Inferior parietal cortex (tissue), 1 donor: ENCODE measurements around the gene DIP2C.
"Not testable (repeated sequence)": the region's sequence is repeated elsewhere in the genome, so short reads cannot be mapped to it uniquely, and the experiment has no call there.

ENCODE experiments used
- DNase-seq: peaks from one replicate; pipeline ENCODE4 v3.0.0-alpha.2; 2016; ENCODE audit errors: extremely low spot score

Gene DIP2C

GRCh38 chr10:613271-614138 is 76.0 kb downstream of the DIP2C start:
- DNase-seq, result no peak

- DNase-seq, result no peak
Observed at GRCh38 chr10:612696-613095, 76.8 kb downstream of the DIP2C start.

- DNase-seq, result not testable (repeated sequence)
Observed at GRCh38 chr10:610642-611305, 78.7 kb downstream of the DIP2C start.

- no peak for DNase-seq
Observed at GRCh38 chr10:609868-610545, 79.5 kb downstream of the DIP2C start.

GRCh38 chr10:609262-609658 is 80.2 kb downstream of the DIP2C start:
- DNase-seq, result no peak

- no peak for DNase-seq
Observed at GRCh38 chr10:608331-609261, 80.9 kb downstream of the DIP2C start.

- no peak for DNase-seq
Observed at GRCh38 chr10:607545-608185, 81.8 kb downstream of the DIP2C start.

- no peak for DNase-seq
Observed at GRCh38 chr10:606762-607544, 82.5 kb downstream of the DIP2C start.

GRCh38 chr10:605632-606325 is 83.7 kb downstream of the DIP2C start:
- no peak for DNase-seq

GRCh38 chr10:604716-605631 is 84.5 kb downstream of the DIP2C start:
- no peak for DNase-seq

- no peak for DNase-seq
Observed at GRCh38 chr10:603745-604144, 85.7 kb downstream of the DIP2C start.

GRCh38 chr10:602391-603005 is 87.0 kb downstream of the DIP2C start:
- no peak for DNase-seq

- no peak for DNase-seq
Observed at GRCh38 chr10:601660-601963, 87.9 kb downstream of the DIP2C start.

GRCh38 chr10:600876-601659 is 88.4 kb downstream of the DIP2C start:
- DNase-seq, result no peak

GRCh38 chr10:600234-600633 is 89.2 kb downstream of the DIP2C start:
- DNase-seq, result no peak

- no peak for DNase-seq
Observed at GRCh38 chr10:599767-600166, 89.7 kb downstream of the DIP2C start.

GRCh38 chr10:598415-599170 is 90.9 kb downstream of the DIP2C start:
- DNase-seq, result no peak
